Loucy (cell line): ENCODE data around the gene SNRPA1.
A peak's percentile ranks its signal among the peaks of the same experiment; 100 is the strongest.
"Not testable (repeated sequence)": the region's sequence is repeated elsewhere in the genome, so short reads cannot be mapped to it uniquely, and the experiment has no call there.

ENCODE experiments used
- H2AFZ ChIP-seq: fragments of 200-600 bp; sonication (generic); 2 replicates; pipeline ENCODE4 v1.6.0; 2016; ENCODE audit warnings: antibody characterized with exemption, mild to moderate bottlenecking, low read length, moderate library complexity
- H3F3A ChIP-seq: fragments of 200-600 bp; 2 replicates; pipeline ENCODE4 v1.6.0; 2016; ENCODE audit warnings: antibody characterized with exemption, low read depth, mild to moderate bottlenecking
- H3K27me3 ChIP-seq: fragments of 200-600 bp; sonication (generic); 2 replicates; pipeline ENCODE4 v1.6.1; 2014; ENCODE audit warnings: low read length, mild to moderate bottlenecking; ENCODE audit not compliant: insufficient read depth, poor library complexity, severe bottlenecking
- H3K36me3 ChIP-seq: fragments of 200-600 bp; sonication (generic); 2 replicates; pipeline ENCODE4 v1.6.1; 2016; ENCODE audit warnings: low read length; ENCODE audit not compliant: insufficient read depth
- H3K4me1 ChIP-seq: fragments of 200-600 bp; sonication (generic); 2 replicates; pipeline ENCODE4 v1.5.1; 2014; ENCODE audit warnings: low read length, mild to moderate bottlenecking; ENCODE audit not compliant: insufficient read depth, poor library complexity, severe bottlenecking
- H3K4me2 ChIP-seq: fragments of 200-600 bp; sonication (generic); 2 replicates; pipeline ENCODE4 v1.6.0; 2014; ENCODE audit warnings: antibody characterized with exemption, low read length, low read depth, mild to moderate bottlenecking; ENCODE audit not compliant: poor library complexity, severe bottlenecking
- H3K4me3 ChIP-seq: fragments of 200-600 bp; sonication (generic); 2 replicates; pipeline ENCODE4 v1.5.1; 2014; ENCODE audit warnings: low read length, mild to moderate bottlenecking, mixed read lengths; ENCODE audit not compliant: poor library complexity, severe bottlenecking
- H3K79me2 ChIP-seq: fragments of 200-600 bp; sonication (generic); 2 replicates; pipeline ENCODE4 v1.6.1; 2014; ENCODE audit warnings: low read length; ENCODE audit not compliant: insufficient read depth
- H3K9ac ChIP-seq: fragments of 200-600 bp; sonication (generic); 2 replicates; pipeline ENCODE4 v1.6.0; 2014; ENCODE audit warnings: mild to moderate bottlenecking, low read depth, low read length, moderate library complexity; ENCODE audit not compliant: poor library complexity, severe bottlenecking
- H3K9me2 ChIP-seq: fragments of 200-600 bp; sonication (generic); replicated peaks from 2 replicates; pipeline ENCODE4 v1.6.1; 2016; ENCODE audit warnings: low read depth, low read length, mixed read lengths
- H3K9me3 ChIP-seq: fragments of 200-600 bp; sonication (generic); 2 replicates; pipeline ENCODE4 v1.6.1; 2014; ENCODE audit warnings: mild to moderate bottlenecking, antibody characterized with exemption, low read length, low read depth; ENCODE audit not compliant: insufficient read depth
- H4K20me1 ChIP-seq: fragments of 200-600 bp; sonication (generic); 2 replicates; pipeline ENCODE4 v1.6.0; 2014; ENCODE audit warnings: antibody characterized with exemption, low read length, mild to moderate bottlenecking; ENCODE audit not compliant: insufficient read depth, poor library complexity, severe bottlenecking
- EZH2phosphoT487 ChIP-seq: fragments of 200-600 bp; IDR thresholded peaks from 2 replicates; pipeline ENCODE4 v1.6.1; 2018; ENCODE audit warnings: antibody characterized with exemption, mild to moderate bottlenecking, moderate library complexity, borderline replicate concordance
- TF ChIP-seq, protein P1 (sequence below): fragments of 200-600 bp; sonication (generic); conservative IDR thresholded peaks from 2 replicates; pipeline ENCODE4 v1.5.1; 2014; ENCODE audit warnings: mild to moderate bottlenecking, antibody characterized with exemption, low read length

Gene SNRPA1

DNA sequence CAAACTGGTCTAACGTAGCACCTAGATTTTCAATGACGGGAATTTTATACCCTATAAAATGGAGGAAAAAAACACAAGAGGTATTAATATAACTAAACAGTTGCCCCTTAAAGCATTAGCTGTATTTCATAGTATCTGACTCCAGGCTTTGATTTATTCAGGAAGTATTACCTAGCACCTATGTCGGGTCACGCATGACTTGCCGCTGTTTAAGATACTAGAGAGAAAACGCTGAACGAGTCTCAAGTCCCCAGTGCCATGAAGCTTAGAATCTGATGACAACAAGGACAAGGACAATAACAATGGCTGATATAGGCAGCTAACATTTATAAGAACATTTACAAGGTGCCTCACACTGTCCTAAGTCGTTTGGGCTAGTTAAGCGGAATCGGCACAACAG lies 1.9 kb downstream of the SNRPA1 start:
- peak overlapping the region; percentile 100 for H3K4me2 ChIP-seq
- peaks cover 11% of the 10 kb centered on the region for H3K36me3 ChIP-seq
- H2AFZ ChIP-seq, result no peak overlapping the region
- H3F3A ChIP-seq, result peaks cover 7% of the 10 kb centered on the region; the same call in 1 of the 2 replicates
- TF ChIP-seq, protein P1, sequence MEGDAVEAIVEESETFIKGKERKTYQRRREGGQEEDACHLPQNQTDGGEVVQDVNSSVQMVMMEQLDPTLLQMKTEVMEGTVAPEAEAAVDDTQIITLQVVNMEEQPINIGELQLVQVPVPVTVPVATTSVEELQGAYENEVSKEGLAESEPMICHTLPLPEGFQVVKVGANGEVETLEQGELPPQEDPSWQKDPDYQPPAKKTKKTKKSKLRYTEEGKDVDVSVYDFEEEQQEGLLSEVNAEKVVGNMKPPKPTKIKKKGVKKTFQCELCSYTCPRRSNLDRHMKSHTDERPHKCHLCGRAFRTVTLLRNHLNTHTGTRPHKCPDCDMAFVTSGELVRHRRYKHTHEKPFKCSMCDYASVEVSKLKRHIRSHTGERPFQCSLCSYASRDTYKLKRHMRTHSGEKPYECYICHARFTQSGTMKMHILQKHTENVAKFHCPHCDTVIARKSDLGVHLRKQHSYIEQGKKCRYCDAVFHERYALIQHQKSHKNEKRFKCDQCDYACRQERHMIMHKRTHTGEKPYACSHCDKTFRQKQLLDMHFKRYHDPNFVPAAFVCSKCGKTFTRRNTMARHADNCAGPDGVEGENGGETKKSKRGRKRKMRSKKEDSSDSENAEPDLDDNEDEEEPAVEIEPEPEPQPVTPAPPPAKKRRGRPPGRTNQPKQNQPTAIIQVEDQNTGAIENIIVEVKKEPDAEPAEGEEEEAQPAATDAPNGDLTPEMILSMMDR, result no peak
- peaks cover 61% of the 10 kb centered on the region for H4K20me1 ChIP-seq
- H3K9me3 ChIP-seq, result no peaks in the 10 kb centered on the region
- H3K4me1 ChIP-seq, result peaks cover 39% of the 10 kb centered on the region
- peak overlapping the region; percentile 97 for H3K4me3 ChIP-seq
- H3K9ac ChIP-seq, result peak overlapping the region; percentile 92
- no peaks in the 10 kb centered on the region for H3K27me3 ChIP-seq
- H3K79me2 ChIP-seq, result peaks cover 73% of the 10 kb centered on the region
- H3K9me2 ChIP-seq, result no peaks in the 10 kb centered on the region

DNA sequence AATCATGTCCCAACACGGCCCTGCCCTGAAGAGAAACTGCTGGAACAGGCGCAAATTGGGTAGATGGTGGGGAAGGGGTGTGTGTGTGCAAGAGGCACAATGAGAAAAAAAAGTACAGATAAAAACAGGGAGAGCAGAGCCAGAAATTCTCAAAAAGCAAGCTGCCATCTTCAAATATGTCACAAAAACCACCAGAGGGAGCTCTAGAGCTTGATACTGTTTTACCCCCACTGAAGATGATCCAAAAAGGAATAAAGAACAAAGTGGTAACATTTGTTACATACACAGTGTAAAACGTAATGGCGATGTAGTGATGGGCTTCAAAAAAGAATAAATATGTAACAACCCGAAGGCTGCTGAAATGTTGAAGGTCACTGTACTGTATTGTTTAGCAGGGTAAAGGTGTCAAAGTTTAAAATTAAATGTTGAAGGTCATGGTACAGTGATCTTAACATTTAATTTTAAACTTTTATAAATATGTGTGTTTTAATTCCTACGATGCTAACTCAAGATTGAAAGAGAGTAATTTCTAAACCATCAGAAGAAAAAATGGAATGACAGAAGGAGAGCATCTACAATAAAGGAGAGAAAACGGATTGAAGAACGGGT lies 6.0 kb downstream of the SNRPA1 start:
- TF ChIP-seq, protein P1, result peak; percentile 80
- no peak for TF ChIP-seq EZH2phosphoT487
- Histone ChIP-seq H3K9me3 (no peaks in the 10 kb centered on the region), H3K36me3 (peaks cover 51% of the 10 kb centered on the region), H3K4me1 (peaks cover 32% of the 10 kb centered on the region), H2AFZ (no peak overlapping the region), H3K4me3 (no peak overlapping the region), H3F3A (0 out of 2 replicates have a peak, but pooled peaks cover 2% of the 10 kb centered on the region), H3K79me2 (peaks cover 89% of the 10 kb centered on the region), H3K9me2 (no peaks in the 10 kb centered on the region), H3K27me3 (no peaks in the 10 kb centered on the region), H3K4me2 (peak overlapping the region; percentile 30), H4K20me1 (peaks cover 88% of the 10 kb centered on the region), H3K9ac (no peak overlapping the region)

DNA sequence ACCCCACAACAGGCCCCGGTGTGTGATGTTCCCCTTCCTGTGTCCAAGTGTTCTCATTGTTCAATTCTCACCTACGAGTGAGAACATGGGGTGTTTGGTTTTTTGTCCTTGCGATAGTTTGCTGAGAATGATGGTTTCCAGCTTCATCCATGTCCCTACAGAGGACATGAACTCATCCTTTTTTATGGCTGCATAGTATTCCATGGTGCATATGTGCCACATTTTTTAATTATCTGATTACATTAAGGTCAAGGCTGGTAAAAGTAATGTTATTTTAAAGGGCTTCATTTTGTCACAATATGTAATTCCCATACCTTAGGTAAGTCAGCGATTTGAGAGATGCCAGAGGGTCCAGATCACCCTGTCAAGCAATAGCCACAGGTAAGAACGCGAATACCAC lies 7.7 kb downstream of the SNRPA1 start:
- H3K9me2 ChIP-seq, H3K9me3 ChIP-seq, H3K27me3 ChIP-seq, H3F3A ChIP-seq, H3K4me3 ChIP-seq, H3K4me2 ChIP-seq, H3K9ac ChIP-seq, H2AFZ ChIP-seq: not testable (repeated sequence)
- Histone ChIP-seq H3K79me2 (peaks cover 72% of the 10 kb centered on the region), H3K36me3 (peaks cover 68% of the 10 kb centered on the region), H4K20me1 (peaks cover 71% of the 10 kb centered on the region), H3K4me1 (peaks cover 20% of the 10 kb centered on the region)
